GM12892 (cell line): ENCODE results near the gene IL1RAP.

ENCODE experiments used
- POLR2A ChIP-seq: IDR thresholded peaks from 2 replicates; pipeline ENCODE4 v1.6.1; 2011; ENCODE audit warnings: low read depth, low read length, control low read depth
- POLR2AphosphoS5 ChIP-seq: IDR thresholded peaks from 2 replicates; pipeline ENCODE4 v1.6.1; 2011; ENCODE audit warnings: low read depth, low read length, control low read depth
- TAF1 ChIP-seq: IDR thresholded peaks from 2 replicates; pipeline ENCODE4 v1.6.1; 2011; ENCODE audit warnings: low read depth, mild to moderate bottlenecking, control low read depth, low read length, borderline replicate concordance

DNA sequence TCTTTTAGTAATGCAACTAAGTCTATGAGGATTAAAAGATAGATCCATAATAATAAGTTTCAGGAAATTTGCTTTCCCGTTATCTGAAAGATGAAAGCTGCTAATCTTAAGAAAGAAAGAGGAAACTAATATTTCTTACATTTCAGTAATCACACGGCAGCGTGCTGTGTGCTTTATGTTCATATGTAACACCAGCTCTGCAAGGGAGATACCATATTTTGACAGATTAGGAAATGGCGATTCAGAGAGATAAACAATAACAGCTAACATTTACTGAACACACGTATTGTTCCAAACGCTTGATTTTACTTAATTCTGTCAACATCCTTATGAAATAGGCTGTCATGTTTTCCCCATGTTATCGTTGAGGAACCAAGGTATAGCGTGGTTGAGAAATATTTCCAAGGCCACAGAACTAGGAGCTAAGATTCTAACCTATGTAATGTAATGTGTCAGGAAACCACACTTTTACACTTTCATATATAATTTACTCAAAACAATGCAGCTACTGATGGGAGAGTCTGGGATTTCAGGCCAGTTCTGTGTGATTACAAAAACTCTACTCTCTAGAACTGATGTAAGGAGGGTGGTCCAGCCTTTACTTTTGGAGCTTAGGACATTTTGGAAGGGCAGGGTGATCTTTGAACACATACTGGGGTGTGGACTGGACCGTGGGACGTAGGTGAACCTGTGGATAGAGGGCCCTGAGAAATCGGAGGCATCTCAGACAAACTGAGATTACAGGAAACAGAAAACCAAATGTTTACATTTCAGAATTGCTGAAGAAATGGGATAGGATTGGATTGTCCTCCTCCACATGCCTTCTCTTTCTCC, 100.6 kb downstream of the IL1RAP start:
- TF ChIP-seq TAF1 (no peak), POLR2A (no peak), POLR2AphosphoS5 (no peak)
